Measurements from ENCODE around the gene SNAP23.

The SNAP23 gene

DNA sequence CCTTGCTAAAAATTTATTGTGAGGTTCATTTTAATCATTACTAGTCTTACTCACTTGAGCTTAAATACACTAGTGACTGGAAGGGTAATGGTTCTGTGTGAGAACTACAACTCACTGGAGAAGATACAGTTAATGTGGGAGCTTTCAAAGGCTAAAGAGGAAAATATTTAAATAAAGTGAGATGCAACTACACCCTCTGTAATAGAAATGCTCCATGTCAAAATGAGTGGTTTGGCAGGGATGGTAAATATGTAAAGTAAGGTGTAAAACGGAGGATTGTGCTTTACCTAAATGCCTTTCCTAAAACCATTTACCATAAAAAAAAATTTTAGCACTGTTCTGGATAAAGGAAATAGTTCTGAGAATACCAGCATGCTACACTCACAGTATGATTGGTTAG, 37.8 kb downstream of the SNAP23 start:
- DNase-seq (ENCODE audit: low read depth): no peak
- TF ChIP-seq, protein P1, sequence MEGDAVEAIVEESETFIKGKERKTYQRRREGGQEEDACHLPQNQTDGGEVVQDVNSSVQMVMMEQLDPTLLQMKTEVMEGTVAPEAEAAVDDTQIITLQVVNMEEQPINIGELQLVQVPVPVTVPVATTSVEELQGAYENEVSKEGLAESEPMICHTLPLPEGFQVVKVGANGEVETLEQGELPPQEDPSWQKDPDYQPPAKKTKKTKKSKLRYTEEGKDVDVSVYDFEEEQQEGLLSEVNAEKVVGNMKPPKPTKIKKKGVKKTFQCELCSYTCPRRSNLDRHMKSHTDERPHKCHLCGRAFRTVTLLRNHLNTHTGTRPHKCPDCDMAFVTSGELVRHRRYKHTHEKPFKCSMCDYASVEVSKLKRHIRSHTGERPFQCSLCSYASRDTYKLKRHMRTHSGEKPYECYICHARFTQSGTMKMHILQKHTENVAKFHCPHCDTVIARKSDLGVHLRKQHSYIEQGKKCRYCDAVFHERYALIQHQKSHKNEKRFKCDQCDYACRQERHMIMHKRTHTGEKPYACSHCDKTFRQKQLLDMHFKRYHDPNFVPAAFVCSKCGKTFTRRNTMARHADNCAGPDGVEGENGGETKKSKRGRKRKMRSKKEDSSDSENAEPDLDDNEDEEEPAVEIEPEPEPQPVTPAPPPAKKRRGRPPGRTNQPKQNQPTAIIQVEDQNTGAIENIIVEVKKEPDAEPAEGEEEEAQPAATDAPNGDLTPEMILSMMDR (IDR thresholded peaks at IDR 0.05; ENCODE audit: insufficient read depth, low read depth, low read length, missing control alignments): no peak
- H3K4me3 ChIP-seq (ENCODE audit: low read length): no peak overlapping the region

GRCh38 chr15:42544853-42545629, 49.6 kb downstream of the SNAP23 start:
- H3K4me3 ChIP-seq (ENCODE audit: low read length): no peak overlapping the region
- TF ChIP-seq, protein P1 (IDR thresholded peaks at IDR 0.05; ENCODE audit: insufficient read depth, low read depth, low read length, missing control alignments): no peak

DNA sequence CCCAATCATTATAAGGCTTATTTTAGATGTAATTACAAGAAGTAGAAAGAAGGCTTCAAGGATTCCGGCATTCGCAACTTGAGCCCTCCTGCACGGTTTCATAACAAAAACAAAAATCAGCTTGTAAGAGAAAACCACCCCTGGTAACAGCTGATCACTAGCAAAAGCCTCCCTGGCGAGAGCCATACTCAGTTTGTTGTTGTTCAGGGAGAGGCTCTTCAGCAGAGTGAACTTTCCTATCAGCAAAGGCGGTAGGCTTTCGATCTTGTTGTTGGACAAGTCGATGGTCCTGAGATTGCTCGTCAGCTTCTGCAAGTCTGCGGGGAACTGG, 52.4 kb downstream of the SNAP23 start:
- peak overlapping the region; percentile 97 for H3K4me3 ChIP-seq (ENCODE audit: low read length)
- TF ChIP-seq, protein P1 (IDR thresholded peaks at IDR 0.05; ENCODE audit: insufficient read depth, low read depth, low read length, missing control alignments): no peak
- DNase-seq (ENCODE audit: low read depth): no peak

More at GRCh38 chr15:42544853-42545629, 49.6 kb downstream of the SNAP23 start:
- no peak for DNase-seq (ENCODE audit: low read depth)

GRCh38 chr15:42548249-42549031, 53.0 kb downstream of the SNAP23 start, which contains the start of the genes HAUS2 and LRRC57:
HAUS2 (plus strand) TSS chr15:42548838; CDS start chr15:42548873, 35 bp downstream.
LRRC57 (minus strand) TSS chr15:42548793; CDS start chr15:42548434, 359 bp downstream.
- H3K4me3 ChIP-seq (ENCODE audit: low read length): peak within 1 kb of the TSS; percentile 97
- DNase-seq (ENCODE audit: low read depth): peak; percentile 92
- TF ChIP-seq, protein P1 (IDR thresholded peaks at IDR 0.05; ENCODE audit: insufficient read depth, low read depth, low read length, missing control alignments): no peak

GRCh38 chr15:42549032-42549491, 53.6 kb downstream of the SNAP23 start:
- TF ChIP-seq, protein P1 (IDR thresholded peaks at IDR 0.05; ENCODE audit: insufficient read depth, low read depth, low read length, missing control alignments): no peak
- peak; percentile 39 for DNase-seq (ENCODE audit: low read depth)
- H3K4me3 ChIP-seq (ENCODE audit: low read length): peak overlapping the region; percentile 97

DNA sequence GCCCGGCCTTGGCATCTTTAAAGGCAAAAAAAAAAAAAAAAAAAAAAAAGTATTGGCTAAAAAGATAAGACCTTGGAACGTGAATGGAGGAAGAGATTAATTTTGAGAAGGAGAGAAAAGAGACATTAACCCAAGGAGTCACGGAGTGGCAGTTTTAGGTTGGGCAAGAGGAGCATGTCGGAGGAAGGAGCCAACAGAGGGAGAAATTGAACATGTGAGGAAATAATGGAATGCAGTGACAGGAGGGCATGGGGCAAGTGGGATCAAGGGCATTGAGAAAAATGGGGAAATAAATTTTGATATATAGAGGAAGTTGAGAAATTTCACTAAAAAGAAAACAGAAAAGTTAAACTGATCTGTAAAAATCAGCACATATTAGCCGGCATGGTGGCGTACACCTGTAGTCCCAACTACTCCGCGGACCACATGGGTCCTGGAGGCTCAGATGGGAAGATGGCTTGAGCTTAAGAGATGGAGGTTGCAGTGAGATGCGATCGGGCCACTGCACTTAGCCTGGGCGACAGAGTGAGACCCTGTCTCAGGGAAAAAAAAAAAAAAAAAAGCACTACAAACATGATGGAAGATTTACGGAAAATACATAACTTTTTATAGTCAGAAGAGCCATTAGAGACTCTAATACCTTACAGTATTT, 54.4 kb downstream of the SNAP23 start:
- DNase-seq (ENCODE audit: low read depth): no peak
- H3K4me3 ChIP-seq (ENCODE audit: low read length): peak overlapping the region; percentile 97
- TF ChIP-seq, protein P1 (IDR thresholded peaks at IDR 0.05; ENCODE audit: insufficient read depth, low read depth, low read length, missing control alignments): no peak

Data from epithelial cell of esophagus (primary cell).